HG03280 (cell line): Measurements from ENCODE around the gene PTPRG.

Experiments used
- ATAC-seq: cut with Tn5 transposase; IDR thresholded peaks from one replicate; pipeline ENCODE4 v1.9.1; 2021; ENCODE audit warnings: mild to moderate bottlenecking, moderate library complexity; ENCODE audit not compliant: unreplicated experiment

The PTPRG gene

DNA sequence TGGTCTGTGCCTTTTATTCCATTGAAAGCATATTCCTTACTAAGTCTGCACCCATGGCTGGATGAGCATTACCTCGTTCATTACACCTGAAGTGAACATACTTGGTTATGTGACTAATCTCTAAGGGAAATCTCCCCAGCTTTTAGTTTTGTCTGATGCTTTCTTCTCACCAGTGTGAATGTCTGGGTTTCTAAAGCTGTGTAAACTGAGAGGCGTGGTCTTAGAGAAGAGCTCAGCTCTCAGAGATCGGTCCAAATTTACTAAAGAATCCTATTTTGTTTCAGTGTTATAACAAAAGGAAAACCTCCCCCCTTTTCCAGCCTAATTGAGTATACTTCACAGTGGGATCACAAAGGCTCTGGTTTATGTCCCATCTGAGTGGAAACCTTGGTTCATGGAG lies 352.3 kb downstream of the PTPRG start:
- ATAC-seq: no peak

DNA sequence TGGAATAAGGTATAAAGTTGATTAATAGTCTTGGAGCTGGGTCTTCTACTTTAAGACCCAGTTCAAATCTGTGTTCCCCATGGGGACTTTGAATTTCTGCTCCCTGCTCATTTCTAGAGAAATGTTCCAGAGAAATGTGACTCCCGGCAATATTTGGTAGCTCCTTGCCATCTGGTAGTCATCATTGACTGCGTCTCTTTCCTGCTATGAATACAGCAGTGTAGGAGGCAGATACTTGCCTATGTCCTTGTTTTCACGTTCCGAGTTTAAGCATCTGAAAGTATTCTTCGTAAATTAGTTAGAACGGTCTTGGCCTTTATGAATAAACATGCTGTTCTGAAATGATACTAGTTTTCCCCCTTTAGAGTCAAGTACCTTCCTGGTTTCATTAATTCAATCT lies 352.9 kb downstream of the PTPRG start:
- ATAC-seq: no peak

DNA sequence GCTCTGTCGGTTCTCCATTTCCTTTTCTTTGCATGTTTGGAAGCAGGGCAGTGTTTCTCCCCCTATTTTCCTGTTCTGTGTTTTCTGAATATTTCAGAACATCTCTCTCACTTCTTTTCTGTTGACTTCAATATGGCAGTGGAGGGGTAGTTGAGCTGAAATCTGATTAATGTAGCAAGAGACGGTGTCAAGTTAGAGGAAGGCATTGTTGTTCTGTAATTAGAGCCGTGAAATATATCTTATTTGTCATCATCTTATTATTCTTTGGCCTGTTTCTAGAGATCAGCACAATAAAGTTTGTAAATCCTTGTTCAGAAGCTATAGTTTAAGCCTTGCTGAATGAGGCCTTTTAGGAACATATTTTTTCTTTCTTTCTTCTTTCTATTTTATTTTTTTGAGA lies 353.9 kb downstream of the PTPRG start:
- ATAC-seq: no peak

DNA sequence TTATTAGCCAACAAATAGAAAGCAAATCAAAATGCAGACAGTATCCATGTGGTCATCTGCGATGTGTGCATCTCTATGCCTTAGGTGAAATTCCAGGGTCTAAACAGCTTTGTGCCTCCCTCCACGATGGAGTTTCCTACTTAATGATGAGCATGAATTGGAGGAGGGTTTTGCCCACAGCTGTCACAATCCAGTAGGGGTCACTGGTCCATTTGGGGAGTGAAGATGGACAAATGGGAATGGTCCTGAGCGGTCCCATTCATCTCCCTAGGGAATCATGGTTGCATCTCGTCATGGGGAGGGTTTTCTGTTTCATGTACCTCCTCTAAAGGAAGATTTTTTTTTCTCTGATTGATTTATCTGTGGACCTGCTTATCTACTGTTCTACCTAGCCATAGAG lies 358.0 kb downstream of the PTPRG start:
- no peak for ATAC-seq

DNA sequence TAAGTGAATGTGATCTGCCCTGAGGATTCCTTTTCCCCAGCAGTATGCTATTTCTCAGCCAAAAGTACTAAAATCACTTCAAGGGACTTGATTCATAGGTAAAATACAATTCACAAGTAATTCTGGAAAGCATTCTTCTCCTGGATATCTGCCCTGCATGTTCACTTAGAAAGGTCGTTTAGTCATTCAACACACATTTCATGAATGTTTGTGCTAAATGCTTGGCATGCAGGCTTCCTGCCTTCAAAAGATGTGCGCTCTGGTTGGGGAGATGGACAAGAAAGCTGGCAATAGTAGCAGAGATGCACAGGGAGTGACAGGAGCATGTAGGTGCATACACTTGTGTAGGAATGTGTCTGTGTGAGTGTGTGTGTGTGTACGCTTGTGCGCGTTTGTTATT lies 360.7 kb downstream of the PTPRG start:
- no peak for ATAC-seq

DNA sequence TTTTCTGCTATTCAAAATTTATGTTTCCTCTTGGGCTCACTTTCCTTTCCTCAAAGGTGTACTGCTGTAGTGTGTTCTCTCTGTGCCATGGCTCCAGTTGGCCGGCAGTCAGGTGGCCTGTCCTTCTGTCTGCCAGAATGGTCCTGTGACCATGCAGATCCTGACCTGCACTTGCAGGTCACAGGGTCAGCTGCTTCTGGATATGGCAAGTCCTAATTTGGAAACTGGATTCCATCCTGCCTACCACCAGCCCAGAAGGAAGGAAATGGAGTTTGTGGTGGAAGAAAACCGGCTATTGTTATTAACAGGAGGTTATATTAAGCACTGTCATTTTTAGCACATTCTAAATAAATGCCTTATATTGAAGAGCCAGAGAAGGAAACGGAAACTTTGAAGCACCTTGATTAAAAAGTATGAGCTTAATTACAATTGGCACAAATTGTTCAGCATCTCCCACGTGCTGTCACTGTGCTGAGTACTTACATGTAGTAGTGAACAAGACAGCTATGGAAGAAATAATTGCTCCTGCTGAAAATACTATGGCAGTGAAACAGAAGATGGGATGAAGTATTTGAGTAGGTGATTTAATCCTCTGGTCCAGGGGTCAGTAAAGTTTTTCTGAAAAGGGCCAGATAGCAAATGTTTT lies 362.8 kb downstream of the PTPRG start:
- ATAC-seq: no peak

DNA sequence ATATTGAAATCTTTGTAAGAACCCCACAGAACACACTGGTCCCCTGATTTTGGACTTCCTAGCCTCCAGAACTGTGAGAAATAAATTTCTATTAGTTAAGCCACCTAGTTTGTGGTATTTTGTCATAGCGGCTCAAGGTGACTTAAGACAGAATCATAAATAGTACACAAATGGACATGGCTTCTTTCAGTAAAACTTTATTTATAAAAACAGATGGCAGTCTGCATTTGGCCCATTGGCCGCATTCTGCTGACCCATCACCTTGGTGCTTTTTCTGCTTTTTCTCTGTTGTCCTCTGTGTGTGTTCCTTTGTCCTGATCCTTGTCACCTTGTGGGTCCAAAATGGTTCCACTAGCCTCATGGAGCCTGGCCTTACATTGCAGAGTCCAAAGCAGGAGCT lies 363.6 kb downstream of the PTPRG start:
- no peak for ATAC-seq

DNA sequence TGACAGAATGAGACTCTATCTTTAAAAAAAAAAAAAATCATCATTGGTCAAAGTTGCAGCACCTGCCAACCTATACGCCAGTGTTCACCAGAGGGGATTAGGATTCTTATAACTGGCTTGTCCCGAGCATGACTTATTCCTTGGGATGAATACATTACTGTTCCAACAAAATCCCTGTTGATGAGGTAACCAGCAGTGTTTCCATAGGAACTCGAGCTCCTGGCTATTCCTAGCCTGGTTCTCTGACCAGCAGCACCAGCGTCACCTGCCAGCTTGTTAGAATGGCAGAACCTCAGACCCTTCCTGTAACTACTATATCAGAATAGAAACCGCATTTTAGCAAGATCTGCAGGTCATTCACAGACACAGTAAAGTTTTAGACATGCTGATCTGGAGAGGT lies 364.4 kb downstream of the PTPRG start:
- no peak for ATAC-seq

DNA sequence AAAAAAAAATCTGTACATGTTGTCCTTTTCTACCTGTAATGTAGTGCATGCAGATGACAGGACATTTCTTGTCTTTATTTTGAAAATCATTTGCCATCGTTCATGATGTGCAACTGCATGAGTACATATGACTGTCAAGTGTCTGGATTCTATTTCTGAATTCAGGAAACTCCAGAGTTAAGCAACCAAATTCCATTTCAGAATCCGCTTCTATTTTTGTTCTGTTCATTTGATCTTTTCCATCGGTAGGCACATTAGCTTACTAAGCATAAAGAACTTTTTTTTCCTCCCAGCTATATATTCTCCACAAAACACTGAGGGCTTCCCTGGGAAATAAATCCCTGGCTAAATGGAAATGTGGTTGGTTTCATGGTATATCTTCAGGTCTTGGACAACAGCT lies 365.6 kb downstream of the PTPRG start:
- ATAC-seq: no peak

DNA sequence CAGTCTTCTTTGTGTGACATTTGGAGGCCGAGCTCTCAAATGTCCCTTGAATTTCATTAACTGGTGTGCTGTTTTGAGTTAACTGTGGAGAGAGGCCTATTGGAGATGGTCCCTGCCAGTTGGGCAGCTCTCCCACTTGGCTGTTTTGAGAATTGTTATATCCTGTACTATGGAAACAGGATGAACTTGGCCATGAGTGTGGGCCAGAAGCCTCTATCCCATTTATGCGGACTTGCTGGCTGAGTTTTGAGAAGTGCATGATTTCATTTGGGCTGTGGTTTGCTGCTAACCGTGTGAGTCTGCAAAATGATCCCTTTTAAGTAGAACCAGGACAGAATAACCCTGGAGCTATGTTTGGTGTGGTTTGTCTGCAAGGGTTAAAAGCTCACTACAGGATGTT lies 366.0 kb downstream of the PTPRG start:
- no peak for ATAC-seq

DNA sequence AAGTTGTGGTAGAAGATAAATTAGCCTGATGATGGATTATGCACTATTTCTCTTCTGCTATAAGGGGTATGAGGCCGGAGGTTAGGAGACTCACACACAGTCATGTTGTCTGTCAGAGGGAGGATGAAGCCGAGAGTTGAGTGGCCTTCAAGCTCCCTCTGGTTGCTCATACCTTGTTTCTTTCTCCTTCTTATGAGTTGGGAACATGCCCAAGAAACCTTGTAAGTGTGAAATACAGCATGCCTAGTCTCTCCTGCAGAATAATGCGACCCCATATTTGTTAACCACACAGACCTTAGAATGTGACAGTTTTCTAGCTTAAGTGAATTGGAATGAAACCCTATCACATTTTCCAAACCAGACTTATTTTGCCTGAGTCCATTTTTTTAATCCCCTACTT lies 366.7 kb downstream of the PTPRG start:
- ATAC-seq: no peak

DNA sequence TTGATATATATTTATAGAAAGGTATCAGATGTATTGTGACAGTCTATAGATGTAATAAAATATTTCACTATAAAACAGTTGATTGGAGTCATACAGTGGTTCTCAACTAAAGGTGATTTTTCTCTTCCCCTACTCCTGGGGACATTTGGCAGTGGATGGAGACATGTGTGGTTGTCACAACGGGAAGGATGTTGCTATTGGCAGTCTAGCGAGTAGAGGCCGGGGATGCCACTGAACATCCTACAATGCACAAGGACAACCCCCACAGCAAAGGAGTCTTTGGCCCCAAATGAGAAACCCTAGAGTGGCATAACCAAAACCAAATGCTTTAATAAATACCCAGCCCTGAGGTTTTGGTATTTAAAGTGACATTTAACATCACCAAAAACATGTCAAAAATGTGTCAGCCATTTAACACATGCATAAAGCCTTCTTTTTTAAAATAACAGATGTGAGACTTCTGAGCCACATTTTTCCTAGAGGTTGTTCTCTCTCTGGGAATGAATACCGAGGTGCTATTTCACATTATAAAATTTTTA lies 367.5 kb downstream of the PTPRG start:
- ATAC-seq: no peak

DNA sequence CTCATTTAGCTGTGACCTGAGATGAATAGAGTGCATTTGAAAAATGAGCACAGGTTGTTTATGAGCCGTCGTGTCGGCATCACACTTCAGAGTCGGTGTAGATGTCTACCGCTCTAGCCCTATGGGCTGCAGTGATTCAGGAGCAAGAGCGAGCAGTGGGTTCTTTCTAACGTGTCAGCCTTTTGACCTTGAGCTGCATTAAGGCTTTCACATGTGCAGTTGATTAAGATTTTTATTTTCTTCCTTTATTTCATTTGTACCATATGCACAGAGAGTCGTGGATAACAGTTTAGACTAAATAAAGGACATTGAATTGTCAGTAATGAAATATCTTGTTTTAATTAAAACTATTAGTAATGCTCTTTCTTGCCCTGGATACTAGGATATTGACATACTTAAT lies 368.2 kb downstream of the PTPRG start:
- ATAC-seq: no peak

DNA sequence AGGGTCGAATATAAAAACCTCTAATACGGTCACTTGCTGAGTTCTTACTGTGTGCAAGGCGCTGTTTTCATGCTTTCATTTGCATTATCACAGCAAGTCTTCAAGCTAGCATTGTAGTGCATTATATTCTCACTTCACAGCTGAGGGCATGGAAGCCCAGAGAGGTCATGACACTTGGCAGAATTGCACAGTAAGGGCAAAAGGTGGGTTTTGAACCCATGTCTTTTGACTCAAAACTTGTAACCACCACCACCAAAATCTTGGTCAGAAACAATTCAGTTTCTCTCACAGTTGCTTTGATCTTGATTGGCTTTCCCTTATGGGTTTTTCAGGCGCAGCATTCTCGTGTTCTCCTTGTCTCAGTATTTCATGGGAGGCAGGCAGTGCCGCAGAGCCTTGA lies 371.1 kb downstream of the PTPRG start:
- ATAC-seq: no peak

DNA sequence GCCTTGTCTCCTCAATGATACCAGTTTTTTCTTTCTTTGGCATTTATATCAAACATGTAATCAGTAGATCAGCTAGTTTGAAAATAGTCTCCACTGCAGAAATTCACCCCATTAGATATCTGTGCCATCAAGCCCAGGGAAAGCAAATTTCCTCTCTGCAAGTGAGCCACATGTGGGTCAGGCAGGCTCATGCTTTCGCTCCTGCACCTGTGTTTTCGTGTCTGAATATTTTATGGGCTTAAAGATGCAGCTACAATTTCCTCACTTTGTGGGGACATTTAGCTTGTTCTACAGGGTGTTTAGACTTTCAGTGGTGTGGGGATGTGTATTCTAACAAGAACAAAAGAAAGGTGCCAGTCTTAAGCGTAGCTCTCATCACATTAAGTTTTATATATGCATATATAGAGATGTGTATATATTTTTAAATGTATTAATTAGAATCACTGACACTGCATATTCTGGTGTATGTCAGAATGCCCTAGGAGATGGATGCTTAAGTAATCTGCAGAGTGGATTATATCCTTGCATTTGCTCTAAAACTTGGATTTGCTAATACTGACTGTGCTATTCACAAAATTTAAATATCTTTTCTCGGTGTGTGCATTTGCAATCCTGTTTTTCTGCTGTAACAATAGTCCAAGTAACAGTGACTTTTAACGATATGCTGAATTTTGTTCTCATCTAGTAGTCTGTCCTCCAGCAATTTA lies 372.6 kb downstream of the PTPRG start:
- no peak for ATAC-seq

DNA sequence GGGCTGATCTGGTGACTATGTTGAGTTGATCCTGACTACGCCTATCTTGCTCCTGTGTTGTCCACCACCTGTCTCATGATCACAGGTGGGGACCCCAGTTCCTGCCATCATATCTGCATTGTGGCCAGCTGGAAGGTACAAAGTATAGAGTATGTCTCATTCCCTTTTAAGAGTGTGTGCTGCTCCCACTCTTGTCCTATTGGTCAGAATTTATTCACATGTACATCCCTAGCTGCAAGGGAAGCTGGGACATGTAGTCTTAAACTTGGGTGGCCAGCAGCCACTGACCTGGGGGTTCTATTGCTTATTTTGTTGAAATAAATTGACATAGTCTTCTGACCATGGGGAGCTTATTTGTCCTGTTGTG lies 373.1 kb downstream of the PTPRG start:
- ATAC-seq: no peak

DNA sequence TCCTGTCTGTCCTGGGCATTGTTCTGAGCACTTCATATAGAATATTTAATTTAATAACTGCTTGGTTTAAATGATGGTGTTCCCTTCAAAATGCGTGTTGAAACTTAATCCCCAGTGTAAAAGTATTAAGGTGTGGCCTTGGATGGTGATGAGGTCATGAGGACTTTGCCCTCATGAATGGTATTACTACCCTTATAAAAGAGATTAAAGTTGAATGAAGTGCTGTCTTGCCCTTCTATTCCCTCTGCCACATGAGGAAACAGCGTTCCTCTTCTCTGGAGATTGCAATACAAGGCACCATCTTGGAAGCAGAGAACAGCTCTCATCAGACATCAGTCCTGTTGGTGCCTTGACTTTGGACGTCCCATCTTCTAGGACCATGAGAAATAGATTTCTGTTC lies 374.4 kb downstream of the PTPRG start:
- ATAC-seq: no peak

DNA sequence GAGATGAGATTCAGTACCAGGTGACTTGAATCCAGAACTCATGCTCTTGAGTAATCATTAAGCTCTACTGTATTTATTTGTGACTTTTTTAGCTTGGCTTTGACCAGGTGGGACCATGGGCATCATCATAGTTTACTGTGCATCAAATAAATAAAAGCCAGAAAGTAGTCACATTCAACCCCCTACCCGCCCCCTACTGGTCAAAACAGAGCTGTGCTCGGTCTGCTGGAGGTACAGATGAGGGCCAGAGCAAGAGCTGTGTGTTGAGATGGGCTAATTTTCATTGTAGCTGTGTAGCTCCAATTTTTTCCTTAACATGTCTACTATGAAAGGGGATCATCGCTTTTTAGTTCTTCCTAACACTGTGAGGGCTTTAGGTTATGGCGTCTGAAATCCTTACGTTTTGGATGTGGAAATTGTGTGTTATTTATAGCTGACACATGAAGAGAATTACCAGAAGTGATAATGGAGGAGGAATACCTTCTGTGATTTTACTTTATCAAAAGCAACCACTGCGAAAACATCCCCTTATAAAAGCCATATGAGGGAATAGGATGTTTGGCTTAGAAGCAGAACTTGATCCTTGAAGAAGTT lies 375.1 kb downstream of the PTPRG start:
- ATAC-seq: no peak

DNA sequence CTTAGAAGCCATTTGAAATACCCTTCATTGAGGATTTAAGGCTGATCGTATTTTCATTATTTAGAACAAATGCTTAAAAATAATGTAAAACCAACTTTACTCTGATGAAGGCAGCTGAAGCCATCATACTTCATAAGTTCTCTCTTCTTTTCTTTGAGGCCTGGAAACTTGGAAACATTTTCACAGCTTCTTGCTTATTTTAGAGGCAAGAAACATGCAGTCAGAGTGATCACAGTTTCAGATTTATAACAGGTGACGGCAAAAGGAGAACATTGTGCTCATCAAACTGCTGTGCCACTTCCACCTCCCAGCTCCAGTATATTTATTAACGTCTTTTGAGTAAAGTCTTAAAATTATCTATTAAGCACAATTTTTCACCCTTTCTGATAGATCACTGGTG lies 376.1 kb downstream of the PTPRG start:
- no peak for ATAC-seq

DNA sequence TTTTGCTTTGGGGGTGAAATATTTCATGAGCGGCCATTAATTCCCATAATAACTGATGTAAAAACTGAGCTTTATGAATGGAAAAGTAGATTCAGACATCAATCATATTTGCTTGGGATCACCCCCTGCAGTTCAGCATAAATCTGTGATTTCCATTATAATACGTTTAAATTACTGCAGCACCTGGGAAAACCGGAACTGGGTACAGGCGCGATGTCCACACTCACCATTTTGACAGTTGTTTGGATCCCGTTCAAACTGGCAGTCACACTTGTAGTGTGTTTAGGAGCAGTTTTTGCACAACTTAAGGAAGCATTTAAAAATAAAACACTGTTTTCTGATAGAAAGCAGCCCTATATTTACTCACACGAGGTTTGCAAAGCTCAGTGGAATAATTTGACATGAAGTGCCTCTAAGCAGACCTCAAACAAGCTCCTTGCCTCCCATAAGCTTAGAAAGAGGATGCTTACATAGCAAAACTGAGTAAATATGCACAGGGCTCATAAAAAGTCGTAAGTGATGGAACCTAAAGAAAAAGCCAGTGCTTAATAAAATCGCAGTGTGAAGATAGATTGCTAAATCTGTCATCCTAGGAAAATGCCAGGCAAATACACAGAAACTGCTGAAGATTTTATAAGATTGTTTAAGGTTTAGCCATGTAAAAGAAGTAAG lies 377.6 kb downstream of the PTPRG start:
- ATAC-seq: no peak

DNA sequence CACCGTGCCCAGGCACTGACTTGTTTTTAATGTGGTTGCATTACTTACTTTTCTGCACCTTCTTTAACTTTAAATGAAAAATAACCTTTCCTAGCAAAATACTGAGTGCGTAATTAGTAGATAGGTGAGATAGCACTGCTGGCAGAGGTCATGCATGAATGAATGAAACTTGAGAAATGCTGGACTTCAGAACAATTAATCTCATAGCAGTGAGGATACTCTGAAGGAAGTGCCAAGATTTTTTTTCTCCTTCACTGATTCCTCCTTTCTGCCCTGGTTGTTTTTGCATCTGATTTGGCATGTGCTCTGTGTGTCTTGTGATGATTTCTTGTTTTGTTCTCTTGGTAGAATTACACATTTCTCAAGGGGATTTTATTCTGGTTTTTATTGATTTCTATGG lies 378.9 kb downstream of the PTPRG start:
- no peak for ATAC-seq

DNA sequence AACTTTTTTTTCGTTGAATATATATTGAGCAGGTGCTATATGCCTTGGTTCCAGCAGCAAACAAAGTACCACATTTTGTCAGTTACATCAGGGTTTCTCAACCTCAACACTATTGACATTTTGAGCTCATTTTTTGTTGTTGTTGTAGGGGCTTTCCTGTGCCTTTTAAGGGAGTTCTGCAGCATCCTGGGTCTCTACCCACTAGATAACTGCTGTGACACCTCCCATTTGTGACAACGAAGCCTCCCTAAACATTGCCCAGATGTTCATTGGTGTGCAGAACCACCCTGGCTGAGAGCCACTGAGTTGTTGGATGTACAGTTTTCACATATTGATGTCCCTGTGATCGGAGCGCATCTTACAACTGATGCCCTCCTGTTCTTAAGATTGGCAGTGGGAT lies 382.6 kb downstream of the PTPRG start:
- no peak for ATAC-seq
